AG09319 (cell line): ENCODE data around the gene RNF223.

ENCODE experiments used
- DNase-seq: peaks from one replicate; pipeline ENCODE4 v3.0.0-alpha.2; 2010; ENCODE audit warnings: low read depth; ENCODE audit errors: extremely low read depth
- TF ChIP-seq, protein P1 (sequence below): IDR thresholded peaks from 2 replicates; pipeline ENCODE4 v1.5.1; 2011; ENCODE audit warnings: low read depth, mild to moderate bottlenecking, inconsistent platforms, low read length, moderate library complexity

Gene RNF223

DNA sequence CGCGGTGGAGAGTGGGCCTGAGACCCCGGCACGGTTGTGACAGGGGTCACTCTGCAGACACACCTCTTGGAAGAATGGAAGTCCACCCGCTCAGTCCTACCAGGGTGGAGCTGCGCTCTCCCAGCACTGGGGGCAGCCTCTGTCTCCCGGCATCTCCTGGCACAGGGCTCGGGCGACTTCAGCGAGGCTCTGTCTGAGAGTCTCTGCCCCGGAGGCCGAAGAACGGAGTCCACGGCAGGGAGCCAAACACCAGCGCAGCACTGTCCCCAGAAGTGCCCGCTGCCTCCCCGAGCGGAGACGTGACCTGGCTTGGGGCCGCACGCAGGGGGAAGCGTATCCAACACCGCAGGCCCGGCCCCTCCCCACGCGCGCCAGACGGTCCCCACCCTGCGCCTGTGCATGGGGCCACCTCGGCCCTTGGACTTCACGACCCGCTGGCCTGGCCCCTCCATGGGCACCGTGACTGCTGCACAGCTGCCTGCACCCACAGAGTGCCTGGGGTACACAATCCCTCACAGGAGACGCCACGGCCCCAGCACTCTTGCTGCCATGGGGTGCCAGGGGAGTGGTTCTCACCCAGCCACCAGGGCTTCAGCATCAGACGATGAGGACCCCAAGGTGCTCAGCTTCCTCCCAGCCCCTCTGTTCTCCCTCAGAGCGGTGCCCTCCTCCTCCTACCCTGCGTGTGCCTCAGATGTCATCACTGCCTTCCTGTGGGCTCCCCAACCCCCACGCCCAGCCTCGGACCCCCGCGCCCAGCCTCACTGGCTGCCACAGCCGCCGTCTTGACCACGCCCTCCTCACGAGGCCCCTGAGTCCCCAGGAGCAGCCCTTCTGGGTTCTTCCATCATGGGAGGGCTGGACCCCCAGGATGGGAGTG is 14.9 kb upstream of the RNF223 start:
- TF ChIP-seq, protein P1, sequence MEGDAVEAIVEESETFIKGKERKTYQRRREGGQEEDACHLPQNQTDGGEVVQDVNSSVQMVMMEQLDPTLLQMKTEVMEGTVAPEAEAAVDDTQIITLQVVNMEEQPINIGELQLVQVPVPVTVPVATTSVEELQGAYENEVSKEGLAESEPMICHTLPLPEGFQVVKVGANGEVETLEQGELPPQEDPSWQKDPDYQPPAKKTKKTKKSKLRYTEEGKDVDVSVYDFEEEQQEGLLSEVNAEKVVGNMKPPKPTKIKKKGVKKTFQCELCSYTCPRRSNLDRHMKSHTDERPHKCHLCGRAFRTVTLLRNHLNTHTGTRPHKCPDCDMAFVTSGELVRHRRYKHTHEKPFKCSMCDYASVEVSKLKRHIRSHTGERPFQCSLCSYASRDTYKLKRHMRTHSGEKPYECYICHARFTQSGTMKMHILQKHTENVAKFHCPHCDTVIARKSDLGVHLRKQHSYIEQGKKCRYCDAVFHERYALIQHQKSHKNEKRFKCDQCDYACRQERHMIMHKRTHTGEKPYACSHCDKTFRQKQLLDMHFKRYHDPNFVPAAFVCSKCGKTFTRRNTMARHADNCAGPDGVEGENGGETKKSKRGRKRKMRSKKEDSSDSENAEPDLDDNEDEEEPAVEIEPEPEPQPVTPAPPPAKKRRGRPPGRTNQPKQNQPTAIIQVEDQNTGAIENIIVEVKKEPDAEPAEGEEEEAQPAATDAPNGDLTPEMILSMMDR, result no peak
- DNase-seq, result no peak

DNA sequence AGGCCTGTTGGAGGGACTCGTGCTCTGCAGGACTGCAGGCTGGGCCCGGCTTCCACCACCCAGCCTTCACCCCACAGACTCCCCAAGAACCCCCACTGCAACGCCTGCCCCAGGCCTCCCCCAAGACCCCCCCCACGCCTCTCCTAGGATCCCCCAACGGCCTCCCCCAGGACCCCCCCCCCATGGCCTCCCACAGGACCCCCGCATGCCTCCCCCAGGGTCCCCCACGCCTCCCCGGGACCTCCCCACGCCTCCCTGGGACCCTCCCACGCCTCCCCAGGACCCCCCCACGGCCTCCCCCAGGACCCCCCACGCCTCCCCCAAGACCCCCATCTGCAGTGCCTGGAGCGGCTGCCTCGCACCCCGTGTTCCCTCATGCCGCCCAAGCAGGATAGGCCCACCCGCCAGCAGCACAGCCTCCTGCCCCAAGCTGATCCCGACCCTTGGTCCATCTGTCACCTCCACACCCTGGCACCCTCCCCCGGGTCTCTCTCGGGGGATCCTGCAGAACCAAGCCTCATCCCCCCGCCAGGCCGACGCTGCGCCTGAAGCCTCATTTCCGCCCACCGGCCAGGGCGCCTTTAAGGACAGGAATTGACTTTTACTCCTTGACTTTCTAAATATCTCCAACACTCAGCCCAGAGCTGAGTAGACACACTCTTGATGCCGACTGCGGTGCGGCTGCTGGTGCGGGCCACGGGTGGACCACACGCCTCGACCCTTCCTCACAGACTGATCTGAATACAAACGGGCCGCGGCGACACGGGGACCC is 14.1 kb upstream of the RNF223 start:
- TF ChIP-seq, protein P1, result no peak
- no peak for DNase-seq

DNA sequence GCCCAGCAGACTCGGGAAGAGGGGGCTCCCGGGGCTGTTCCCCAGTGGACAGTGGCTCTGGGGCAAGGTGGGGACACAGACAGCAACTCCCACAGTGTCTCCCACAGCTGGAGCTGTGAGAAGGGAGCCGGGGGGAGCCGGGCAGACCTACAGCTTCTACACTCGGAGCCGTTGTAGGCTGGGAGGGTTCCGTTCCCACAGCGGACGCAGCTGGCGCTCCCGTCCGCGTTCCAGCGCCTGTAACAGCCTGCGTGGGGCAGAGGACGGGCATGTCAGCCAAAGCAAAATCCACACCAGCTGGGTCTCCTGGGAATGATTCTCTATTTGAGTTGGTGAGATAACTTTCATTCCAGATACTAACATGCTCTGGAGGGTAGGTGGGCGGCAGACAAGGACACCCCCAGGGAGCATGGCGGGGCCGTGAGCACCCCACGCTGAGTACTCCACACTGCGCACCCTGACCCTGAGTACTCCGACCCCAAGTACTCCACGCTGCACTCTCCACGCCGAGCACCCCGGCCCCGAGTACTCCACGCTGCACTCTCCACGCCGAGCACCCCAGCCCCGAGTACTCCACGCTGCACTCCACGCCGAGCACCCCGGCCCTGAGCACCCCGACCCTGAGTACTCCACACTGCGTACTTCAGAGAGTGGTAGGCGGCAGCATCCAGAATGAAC is 13.4 kb upstream of the RNF223 start:
- TF ChIP-seq, protein P1, result no peak
- no peak for DNase-seq

DNA sequence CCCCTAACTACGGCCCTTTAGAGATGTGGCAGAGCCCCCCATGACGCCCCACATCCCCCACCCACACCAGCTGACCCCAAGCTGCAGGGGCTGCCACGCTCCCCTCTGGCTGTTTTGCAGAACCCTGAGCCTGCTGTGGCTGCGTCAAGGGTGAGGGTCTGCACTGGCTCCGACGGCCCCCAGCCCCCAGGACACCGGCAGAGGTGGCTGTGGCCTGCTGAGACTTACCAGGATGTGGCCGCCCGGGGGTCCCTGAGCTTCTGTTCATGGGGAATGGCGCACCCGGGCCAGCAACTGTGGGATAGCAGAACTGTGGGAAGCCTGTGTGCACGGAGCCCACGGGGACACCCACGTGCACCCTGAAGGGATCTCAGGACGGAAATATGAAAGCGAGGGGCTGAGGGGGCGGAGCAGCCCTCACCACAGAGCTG is 12.8 kb upstream of the RNF223 start:
- no peak for DNase-seq
- TF ChIP-seq, protein P1, result no peak

DNA sequence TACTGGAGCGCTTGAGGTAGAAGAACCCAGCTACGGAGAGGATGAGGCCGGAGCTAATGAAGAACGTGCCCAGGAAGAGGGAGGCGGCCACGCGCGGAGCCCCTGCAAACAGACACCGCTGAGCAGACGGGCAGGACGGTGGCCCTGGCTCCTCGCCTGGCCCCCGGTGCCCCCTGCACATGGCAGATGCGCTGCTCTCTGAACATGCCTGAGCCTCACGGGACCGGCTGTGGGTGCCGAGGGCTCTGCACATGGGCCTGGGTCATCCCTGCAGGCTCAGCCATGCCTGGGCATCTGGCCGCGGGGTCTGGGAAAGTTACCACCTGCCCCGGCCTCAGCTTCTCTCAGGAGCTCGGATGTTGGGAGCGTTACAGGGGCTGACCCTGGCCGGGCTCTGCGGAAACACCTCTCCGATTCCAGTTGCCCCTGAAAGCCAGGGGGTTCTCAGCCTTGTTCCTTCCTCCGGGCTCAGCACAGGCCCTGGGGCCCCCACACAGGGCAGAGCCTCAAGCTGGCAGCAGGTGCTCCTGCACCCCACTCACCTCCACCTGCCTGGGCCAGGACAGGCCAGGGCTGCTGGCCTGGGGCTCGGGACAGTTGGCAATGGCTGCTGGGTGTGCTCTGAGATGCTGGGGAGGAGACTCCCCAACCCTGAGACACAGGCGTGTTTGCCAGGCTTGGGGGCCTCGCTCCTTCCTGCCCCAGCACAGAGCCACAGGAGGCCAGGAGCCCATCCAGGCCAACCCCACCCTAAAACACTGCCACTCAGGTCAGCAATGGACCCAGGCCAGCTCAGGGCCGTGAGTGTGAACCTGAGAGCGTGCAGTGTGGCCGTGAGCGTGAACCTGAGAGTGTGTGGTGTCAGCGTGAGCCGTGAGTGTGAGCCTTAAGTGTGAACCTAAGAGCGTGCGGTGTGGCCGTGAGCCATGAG is 12.1 kb upstream of the RNF223 start:
- TF ChIP-seq, protein P1, result no peak
- DNase-seq, result no peak

DNA sequence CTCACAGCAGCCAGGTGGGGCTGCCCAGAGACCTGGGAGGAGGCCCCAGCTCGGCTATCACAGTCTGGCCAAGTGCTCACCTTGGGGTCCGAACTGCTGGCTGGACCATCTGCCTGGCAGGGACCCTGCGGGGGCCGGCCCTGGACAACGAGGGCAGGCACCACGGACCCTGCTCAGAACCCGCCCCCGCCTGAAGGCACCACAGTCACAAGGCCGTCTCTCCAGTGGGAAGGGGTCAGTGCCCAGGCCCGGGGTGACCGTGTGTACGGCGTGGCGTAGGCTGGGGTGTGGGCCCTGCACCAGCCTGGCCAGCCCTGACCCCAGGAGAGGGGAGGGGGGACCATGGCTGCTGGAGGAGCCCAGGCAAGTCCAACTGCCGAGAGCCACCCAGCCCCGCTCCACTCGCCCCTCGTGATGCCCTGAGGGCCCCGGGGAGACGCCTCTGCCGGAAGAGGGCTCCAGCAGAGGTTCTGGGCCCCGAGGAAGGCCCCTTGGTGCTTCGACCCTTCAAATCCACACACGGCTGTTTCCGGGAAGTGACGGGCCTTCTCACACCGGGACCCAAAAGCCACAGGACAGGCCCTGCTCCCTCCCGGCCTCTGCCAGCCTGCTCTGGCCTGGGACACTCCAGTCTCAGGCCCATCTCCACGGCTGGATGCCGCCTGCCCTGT is 11.2 kb upstream of the RNF223 start:
- DNase-seq, result no peak
- TF ChIP-seq, protein P1, result no peak
